NOMO-1 treated with dmso at 0.1 percent for 144 hours (cell line): ENCODE results near the gene MGAT5.

Experiments used
- DNase-seq: peaks from one replicate; lab custom pipeline; 2025; ENCODE audit not compliant: unreplicated experiment; lab: John Stamatoyannopoulos, UW

The MGAT5 gene

DNA sequence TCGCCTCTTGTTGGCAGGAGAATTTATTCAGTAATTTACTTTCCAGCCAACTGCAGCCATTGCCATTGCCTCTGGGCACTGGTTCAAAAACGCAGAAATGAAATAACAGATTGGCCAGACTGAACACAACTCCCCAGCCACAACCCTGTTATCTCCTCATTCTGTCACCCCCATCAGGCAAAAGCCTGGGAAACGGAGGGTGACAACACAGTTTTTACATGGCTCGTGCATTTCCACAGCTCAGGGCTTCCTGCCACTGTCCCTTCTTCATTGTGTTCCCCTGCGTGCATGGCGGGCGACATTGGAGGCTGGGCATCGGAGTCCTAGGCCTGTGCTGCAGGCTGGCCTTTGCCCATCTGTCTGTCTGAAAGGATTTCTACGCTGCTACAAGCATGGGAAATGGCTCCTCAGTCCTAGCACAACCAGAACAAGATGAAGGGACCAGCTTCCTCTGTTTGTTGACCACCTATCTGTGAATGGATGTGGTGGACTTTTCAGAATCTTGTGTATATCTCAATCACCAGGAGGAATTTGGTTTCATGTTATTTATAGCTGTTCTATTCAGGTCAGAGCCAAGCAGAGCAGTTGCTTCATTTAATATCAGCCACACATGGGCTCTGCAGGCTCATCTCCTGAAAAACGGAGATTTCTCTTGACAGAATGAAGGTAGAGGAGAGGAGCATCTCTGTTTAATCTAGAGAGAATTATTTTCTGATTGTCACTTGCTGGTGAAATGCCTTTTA lies 107.0 kb downstream of the MGAT5 start:
- no peak for DNase-seq

DNA sequence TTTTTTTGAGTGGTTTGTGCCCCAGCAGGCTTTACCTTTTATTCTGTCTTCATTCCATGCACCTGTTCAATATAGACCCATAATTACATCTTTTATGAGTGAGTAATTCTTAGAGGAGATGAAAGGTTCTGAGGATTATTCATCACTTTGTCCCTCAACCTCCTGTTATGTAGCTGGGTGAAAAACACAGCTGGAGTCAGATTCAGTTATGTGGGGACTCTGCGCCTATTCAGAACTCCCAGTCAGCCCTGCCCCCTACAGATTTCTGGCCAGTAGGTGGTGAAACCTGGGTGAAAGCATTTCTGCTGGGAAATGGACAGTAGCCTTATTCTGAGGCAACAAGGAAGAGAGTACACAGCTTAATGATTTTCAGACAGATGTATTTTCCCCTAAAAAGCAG lies 107.8 kb downstream of the MGAT5 start:
- no peak for DNase-seq

DNA sequence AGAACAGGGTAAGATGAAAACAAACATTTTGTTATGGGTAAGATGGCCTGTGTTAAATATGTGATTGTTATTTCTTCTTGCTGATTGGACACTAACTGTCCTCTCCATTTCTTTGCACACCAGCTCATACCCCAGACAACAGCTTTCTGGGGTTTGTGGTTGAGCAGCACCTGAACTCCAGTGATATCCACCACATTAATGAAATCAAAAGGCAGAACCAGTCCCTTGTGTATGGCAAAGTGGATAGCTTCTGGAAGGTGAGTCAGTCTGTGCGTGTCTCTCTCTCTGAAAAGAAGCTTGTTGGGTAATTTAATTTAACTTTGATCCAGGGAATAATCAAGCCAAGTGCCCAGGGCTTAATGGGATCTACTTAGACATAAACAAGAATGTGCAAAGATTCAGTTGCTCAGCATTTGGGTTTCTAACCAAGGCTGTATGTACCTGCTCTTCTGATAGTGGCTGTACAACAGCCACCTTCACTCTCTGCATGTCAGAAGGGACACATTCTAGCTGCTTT lies 108.3 kb downstream of the MGAT5 start:
- no peak for DNase-seq

DNA sequence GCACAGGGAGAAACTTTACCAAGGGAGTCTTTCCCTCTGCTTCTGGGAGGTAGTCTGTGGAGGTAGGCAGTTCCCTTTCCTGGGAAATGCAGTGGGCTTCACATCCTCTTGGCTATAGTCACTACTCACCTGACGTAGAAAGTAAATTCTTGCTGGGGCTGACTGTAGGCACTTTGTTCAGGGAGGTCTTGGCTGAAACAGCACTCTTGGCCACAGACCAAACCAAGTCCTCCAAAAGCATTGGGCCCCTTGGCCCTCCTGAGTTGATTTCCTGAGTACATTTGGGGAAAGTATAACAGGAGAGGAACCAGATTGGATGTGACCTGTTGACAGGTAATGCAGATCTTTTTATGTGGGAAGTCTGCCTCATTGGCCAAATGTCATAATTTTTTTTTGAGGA lies 108.9 kb downstream of the MGAT5 start:
- no peak for DNase-seq

DNA sequence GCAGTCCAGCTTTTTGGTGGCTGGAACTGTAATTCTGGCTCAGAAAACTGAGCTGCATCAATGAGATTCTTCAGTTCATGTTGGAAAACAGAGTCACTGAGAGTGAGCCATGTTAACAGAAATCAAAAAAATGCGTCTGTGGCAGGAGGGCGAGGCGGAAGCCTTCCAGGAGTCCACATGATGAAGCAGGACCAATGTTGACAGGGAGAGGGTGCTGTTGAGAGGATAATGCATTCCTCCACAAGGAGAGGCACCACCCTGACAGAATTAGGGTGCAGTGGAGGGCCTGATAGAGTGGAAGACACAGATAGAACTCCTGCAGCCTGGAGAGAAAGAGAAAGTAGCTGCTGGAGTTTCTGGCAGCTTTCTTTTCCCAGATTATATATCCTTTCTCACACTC lies 111.5 kb downstream of the MGAT5 start:
- no peak for DNase-seq

DNA sequence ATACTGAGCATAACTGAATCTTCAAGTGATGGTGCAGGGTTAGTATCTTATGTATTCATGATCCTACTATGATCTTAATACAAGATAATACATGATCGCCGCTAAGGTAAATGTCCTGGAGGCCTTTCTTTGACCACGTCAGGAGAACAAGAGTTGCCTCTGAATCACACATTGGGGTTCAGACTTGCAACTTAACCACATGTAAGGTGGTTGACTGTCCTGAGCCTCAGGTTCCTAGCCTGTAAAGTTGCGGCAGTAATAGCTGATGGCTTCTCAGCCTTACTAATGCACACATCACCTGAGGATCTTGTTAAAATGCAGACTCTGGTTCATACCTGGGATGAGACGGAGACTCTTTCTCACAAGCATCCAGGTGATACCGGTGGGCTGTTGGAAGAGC lies 112.5 kb downstream of the MGAT5 start:
- DNase-seq: no peak

DNA sequence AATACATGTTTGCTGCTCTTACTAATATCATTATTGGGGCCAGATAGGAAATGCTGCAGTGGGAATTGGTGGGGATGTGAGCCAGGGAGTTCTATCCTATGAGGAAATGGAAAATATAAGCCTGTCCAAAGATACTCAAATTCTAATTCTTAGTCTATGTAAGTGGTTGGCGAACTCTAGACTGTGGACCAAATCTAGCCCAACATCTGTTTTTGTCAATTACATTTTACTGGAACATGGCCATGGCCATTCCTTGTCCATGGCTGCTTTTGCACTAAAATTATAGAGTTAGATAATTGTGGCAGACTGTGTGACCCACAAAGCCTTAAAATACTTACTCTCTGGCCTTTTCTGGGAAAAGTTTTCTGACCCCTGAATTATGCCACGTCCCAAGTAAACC lies 113.3 kb downstream of the MGAT5 start:
- no peak for DNase-seq

DNA sequence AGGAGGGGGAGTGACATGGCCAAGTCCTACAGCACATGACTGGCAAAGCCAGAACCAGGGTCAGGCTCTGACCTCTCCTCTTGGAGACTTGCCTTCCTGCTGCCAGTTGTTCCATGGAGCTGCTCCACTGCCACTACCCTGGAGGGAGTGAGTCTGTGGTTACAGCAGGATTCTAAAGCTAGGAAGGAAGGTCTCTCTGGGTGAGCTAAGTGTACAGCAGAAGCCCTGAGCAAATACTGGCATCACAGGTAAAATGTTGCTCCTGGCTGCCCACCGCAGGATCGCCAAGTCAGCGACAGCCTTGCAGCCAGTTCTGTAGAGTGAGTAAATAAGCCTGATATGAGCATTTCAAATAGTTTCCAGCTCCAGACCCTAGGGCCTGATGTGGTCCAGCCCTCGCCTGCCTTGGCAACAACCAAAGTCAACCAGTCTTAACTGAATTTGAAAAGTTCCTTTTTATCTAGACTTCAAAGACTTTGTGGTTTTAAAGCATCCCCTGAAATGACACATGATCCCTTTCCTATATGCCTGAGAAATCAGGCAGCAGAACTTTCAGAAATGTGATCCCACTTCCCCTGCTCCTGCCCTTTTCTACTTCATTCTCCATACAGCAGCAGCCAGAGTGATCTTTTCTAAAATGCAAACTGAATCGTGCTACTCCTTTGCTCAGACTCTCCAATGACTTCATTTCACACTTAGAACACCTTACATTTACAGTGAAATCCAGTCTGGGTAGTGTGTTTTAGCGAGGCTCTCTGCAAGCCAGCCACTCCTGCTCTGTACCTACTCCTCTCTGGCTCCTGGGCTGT lies 114.3 kb downstream of the MGAT5 start:
- DNase-seq: no peak

DNA sequence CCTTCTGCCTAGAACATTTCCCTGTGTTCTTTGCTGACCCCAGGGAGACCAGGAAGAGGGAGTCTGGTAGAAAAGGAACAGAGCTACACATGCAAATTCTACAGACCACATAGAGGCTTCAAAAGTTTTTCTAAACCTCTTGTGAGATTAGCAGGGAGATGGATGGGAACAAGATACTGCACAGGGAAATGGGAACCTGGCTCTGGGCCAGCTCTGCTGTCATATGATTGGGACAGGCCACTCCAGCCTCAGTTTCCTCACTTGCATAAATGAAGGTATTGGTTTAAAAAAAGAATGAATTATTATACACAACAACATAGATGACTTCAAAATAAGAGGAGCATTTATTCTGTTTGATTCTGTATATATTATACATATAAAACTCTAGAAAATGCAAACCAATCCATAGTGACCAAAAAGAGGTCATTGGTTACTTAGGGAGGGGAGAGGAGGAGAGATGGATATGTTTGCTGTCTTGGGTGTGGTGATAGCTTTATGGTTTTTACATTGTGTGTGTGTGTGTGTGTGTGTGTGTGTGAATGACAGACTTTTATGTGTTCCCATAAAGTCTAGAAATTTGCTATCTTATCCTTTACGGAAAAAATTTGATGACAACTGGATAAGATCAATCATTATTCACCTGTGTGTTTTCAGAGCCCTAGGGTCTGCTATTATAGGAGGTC lies 115.5 kb downstream of the MGAT5 start:
- no peak for DNase-seq

DNA sequence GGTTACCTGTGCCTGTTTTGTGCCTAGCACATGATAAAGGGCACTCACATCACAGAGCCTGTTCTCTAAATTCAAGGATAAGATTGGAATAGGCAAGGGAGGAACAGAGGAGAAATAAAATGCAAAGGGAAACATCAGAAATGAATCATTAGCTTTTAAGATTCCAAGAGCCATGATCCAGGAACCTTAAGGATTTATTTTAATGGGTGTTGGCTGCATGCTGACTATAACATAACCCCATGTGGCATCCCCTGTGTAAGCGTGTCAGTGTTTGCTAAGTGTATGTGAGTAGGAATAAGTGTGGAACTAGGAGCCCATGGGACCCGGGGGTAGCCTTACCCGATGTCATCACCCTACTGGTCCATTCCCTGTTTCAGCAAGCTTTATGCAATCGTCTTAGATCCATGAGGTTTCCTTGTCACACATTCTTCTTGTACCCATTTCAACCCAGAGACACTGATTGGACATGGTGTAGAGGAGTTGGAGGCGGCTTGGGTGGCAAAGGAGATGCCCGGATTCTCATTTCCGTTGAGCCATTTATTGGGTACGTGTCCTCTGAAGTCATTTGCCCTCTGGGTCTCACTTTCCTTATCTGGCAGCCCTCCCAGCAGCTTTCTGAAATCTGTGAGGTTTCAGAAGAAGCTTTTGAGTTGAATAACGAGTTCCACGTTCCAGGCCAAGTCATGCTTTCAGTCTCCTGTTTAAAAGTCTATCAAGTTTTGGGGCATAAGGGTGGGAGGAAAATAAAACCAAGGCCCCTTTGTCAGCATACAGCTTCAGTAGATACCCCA lies 117.0 kb downstream of the MGAT5 start:
- no peak for DNase-seq

DNA sequence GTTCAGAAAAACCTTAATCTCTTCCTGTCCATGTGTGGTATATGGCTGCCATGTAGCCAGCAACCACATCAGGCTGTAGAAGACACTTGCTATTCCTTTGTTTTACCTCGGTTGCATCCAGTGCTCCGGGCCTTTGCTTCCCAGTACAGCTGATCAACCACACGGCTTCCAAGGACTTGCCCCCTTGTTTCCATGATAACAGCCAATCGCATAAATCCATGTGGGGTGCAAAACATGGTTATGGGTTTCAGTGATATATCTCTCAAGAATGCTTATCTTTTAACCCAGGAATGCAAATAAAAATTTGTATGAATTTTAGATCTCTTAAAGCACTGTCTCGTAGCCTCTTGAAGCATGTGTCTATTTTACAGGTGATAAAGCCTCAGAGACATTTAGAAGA lies 118.3 kb downstream of the MGAT5 start:
- DNase-seq: no peak

DNA sequence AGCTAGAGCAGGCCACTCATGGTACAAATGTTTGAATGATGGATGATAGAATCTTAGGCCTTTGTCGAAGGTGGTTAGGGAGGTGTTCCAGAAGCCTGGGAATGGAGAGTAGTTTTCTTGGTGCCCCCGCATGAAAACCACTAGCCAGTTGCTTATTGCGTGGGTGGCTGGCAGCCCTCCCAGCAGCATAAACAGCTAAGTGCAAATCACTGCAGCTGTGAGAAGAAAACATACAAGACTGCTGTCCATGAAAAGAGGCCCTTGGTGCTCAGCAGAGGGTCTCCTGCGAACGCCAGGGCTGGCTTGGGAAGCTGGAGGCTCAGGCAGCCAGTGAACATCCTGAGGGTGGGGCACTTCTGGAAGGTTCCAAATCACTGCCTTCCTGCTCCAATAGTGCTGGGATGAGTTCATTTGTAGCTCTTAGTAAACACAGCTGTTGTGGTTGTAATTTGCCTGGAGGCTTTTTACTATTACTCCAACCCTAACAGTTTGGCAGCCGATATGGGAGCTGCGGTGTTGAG lies 118.8 kb downstream of the MGAT5 start:
- no peak for DNase-seq

DNA sequence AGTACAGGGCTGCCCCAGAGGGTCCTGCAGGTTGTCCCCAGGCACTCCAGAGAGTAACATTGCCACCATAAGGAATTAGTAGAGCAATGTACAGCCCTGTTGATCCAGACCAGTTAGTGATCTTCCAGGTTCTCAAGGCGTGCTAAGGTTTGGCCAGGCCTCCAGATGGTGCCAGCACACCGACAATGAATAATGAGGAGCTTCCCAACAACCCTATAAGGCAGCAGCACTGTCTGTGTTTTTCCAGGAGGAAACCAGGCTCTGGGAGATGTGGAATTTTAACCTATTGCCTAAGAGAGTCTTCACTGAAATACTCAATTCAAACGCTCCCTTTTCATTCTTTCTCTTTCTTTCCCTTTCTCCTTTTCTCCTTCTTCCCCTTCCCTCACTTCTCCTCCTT lies 122.1 kb downstream of the MGAT5 start:
- no peak for DNase-seq

DNA sequence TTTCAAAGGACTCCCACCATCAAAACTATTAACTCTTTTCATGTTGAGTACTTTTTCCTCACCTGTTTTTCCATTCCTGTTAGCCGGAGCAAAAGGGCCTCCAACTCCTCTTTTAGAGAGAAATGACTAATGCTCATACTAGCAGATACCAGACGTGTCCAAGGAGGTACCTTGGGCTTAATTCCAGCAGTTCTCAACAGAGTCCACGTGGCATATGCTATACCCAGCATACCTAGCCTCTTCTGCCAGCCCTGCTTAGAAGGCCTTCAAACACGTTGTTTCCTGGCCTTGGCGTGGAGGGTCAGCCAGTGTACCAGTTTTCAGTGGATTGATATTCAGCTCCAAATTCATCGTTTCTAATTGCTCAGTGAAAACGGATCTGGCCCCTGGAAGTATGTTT lies 123.9 kb downstream of the MGAT5 start:
- DNase-seq: no peak

DNA sequence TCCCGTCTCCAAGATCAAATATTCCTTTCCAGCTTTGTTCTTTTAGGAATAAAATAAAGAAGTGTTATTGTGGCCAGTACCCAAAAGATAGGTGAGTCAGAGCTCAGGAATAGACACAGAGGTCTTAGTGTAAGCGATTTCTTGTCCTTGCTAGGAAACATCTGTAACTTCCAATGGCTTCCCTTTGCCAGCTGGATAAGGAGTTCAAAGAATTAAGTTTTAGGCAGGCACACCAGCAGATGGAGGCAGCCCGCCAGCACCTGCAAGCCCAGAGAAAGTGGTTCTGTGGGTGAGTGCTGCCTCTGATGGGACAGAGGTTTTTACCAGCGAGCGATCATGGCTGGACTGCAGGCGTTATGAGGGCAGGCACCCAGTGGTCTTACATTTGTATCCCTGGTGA lies 125.4 kb downstream of the MGAT5 start:
- no peak for DNase-seq

DNA sequence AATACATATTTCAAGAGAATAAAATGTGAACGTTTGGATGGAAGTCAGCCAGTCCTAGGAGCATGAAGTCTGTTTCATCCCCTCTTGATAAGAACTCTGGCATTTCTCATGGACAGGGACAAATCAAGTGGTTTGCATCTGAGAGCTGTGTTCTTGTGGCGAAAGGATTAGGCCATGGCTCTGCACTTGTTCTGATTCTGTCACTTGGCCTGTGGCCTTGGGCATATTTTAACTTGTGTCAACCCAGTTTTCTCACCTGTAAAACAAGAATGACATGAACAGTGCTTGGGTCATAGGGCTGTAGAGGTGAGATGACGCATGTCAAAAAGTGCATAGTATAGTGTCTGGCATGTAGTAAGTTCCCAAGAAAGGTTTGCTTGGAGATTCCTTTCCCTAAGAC lies 125.8 kb downstream of the MGAT5 start:
- DNase-seq: no peak

DNA sequence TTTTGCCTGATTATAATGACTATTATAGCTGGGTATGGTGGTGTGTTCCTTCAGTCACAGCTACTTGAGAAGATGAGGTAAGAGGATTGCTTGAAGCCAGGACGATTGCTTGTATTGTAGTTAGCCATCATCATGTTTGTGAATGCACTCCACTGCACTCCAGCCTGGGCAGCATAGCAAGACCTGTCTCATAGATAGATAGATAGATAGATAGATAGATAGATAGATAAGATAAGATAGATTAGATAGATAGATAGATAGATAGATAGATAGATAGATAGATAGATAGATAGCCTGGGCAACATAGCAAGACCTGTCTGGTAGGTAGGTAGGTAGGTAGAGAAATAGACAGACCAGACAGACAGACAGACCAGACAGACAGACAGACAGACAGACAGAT lies 127.3 kb downstream of the MGAT5 start:
- no peak for DNase-seq

DNA sequence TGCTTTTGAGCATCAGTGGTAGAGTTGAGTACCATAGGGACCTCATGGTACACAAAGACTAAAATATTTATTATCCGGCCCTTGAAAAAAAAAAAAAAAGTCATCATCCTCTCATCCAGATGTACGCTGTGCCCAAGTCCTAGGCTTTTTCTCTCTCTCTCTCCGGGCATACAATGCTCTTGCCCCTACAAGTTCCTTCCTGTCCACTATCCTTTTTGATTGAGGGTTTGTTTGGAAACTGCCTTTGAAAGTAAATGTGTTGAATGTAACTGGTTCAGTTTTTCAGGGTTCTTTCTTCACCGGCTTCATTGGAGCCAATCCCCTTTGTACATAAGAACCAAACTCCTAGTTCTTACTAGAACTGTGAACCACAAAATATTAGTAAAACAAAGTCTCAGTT lies 130.3 kb downstream of the MGAT5 start:
- DNase-seq: no peak

DNA sequence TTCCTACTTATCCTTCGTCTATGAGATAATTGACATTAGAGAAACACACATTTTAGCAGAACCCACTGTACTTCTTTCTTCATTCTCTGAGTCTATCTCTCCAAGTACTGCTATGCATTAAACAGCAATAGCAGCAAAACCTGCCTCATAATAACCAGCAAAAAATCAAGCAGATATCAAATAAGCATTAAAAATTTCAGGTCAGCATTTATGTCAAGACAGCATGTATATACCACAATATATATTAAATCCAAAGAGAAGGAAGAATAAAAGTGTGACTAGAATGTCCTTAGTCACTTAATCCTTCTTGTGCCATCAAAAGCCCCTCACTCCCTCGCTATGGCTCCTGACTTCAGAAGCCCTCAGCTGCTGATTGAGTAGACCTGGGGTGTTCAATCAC lies 131.3 kb downstream of the MGAT5 start:
- DNase-seq: no peak

DNA sequence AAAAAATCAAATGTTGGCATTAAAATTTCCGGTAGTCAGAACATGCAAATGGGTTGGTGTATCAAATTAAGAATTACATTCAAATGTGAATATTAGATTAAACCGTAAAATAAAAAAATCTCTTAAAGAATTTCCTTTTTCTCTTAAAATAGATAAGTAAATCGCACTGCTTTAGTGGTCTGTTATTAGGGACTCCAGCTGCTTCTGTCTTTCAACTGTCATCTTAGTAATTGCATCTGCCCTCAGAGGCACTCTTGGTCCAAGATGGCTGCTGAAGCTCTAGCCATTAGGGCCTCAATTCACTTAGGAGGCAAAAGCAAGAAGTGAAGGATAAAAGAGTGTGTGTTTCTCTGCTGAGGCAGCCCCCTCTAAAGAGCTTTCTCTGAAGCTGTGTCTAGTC lies 132.4 kb downstream of the MGAT5 start:
- DNase-seq: no peak

DNA sequence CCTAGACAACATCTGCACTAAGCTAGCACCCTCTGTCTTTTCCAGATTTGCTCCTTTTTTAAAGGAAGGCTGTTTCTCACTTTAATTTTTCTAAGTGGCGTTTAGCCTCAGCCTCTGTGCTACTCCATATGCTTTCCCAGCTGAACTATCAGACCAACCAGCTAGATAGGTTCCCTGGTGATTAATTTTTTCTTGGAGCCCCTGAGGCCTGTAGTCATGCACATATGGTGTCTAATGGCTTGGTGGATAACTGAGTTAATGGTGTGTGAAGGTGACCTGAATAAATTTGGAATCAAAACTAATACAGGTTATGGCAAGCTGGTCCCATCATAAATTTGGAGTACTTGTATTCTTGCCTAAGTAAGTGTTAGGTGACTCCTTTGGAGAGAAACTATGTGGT lies 135.5 kb downstream of the MGAT5 start:
- DNase-seq: no peak
